Motor neuron (in vitro differentiated cells): ENCODE measurements around the gene MAPK8IP1. TPM values are rescaled to one million over a fixed set of nuclear protein-coding genes. Genes with fewer than 3 reads are reported as not detected.

ENCODE experiments used
- ATAC-seq, 8 experiments: fragments of 200-7000 bp; cut with Tn5 transposase; replicated peaks in 6 of 8; 2 replicates each; pipeline ENCODE4 v1.8.0; 2021; ENCODE audit warnings: mild to moderate bottlenecking in 8 of 8, moderate library complexity in 8 of 8
- H3K27ac ChIP-seq, 2 donors: fragments of 250-450 bp; sonication (Bioruptor Pico); 2 replicates each; pipeline ENCODE4 v1.9.0; 2021; ENCODE audit warnings: antibody characterized with exemption in 2 of 2, mild to moderate bottlenecking in 2 of 2, moderate library complexity in 1 of 2
- H3K4me1 ChIP-seq, 2 donors: fragments of 250-450 bp; sonication (Bioruptor Pico); replicated peaks in 1 of 2; 2 replicates each; pipeline ENCODE4 v1.6.1; 2021; ENCODE audit warnings: antibody characterized with exemption in 2 of 2, mild to moderate bottlenecking in 2 of 2, moderate library complexity in 1 of 2
- H3K4me3 ChIP-seq, 5 donors: fragments of 250-450 bp; sonication (Bioruptor Pico); 2 replicates each; pipeline ENCODE4 v1.9.0; 2021; ENCODE audit warnings: antibody characterized with exemption in 5 of 5, mild to moderate bottlenecking in 5 of 5, moderate library complexity in 4 of 5
- WGBS, 10 experiments: fragments of 450-650 bp; shearing (Covaris generic); methylation state at CpG; one replicate each; pipeline ENCODE4 v1.0.0; 2022; 5-methylcytosine and 5-hydroxymethylcytosine counted together
- in situ Hi-C, 9 experiments: fragments of 400-800 bp; cut with MboI; loops; one replicate each; pipeline ENCODE4 v1.15.0; 2021; ENCODE audit warnings: low sequenced_read_pairs in 9 of 9, low pct_unique_long_range_greater_than_20kb in 2 of 9; ENCODE audit not compliant: unreplicated experiment in 9 of 9
- total RNA-seq, 8 experiments: library from RNA; unstranded; fragments of 300-600 nt; gene quantifications; 2 replicates each; pipeline versions ENCODE4 v1.2.3 to v1.2.4, GENCODE V29; 2022

MAPK8IP1 gene
- total RNA-seq, 8 experiments from 2014 or later: 6.3 to 86.5 (median 38.6) TPM

DNA sequence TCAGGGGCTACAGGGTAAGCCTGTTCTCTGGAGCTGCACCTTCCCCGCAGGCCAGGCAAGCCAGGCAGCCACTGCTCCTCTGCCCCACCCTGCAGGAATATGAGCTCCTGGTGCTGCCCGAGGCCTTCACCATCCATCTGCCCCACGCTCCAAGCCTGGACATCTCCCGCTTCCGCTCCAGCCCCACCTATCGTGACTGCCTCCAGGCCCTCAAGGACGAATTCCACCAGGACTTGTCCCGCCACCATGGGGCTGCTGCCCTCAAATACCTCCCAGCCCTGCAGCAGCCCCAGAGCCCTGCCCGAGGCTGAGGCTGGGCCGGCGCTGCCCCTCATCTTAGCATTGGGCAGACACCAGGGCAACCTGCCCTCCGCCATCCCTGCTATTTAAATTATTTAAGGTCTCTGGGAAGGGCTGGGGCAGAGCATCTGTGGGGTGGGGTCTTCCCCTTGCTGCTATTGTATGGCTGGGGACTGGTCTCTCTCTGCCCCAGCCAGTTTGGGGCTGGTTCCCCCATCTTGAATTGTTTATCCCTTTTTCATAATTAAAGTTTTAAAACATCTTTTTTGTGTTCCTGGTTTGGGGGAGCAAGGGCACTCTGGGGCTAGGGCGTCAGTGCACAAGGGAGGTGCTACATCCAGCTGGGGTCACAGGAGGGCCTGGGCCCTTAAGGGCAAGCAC, 43.2 kb downstream of the MAPK8IP1 start:
- H3K4me1 ChIP-seq: peaks cover 0 to 5% of the 10 kb centered on the region in 2 donors
- H3K27ac ChIP-seq: no peak overlapping the region
- ATAC-seq: peak in 2 of 8 experiments; percentile 28 to 34
- no peak overlapping the region for H3K4me3 ChIP-seq
- in situ Hi-C loops: no loop called here
- 86 to 100% methylated on average over 1 to 5 of the region's 13 CpGs; no CpG with 5 or more reads in 8 of the 10 experiments for WGBS, 10 experiments

- H3K4me3 ChIP-seq: no peak overlapping the region
- peaks cover 0 to 5% of the 10 kb centered on the region in 2 donors for H3K4me1 ChIP-seq
- WGBS, 10 experiments: 20 to 83% (median 60%) methylated on average over 1 of the region's 10 CpGs; no CpG with 5 or more reads in 7 of the 10 experiments
- no peak overlapping the region for H3K27ac ChIP-seq
- in situ Hi-C loops: no loop called here
- ATAC-seq: peak in 2 of 8 experiments; percentile 19 to 41
Observed at GRCh38 chr11:45929486-45930030, 44.1 kb downstream of the MAPK8IP1 start.

GRCh38 chr11:45930031-45930794, 44.8 kb downstream of the MAPK8IP1 start:
- WGBS, 10 experiments: 75 to 100% (median 90%) methylated on average over 1 to 5 of the region's 14 CpGs; no CpG with 5 or more reads in 4 of the 10 experiments
- H3K4me3 ChIP-seq: no peak overlapping the region
- peaks cover 0 to 5% of the 10 kb centered on the region in 2 donors for H3K4me1 ChIP-seq
- in situ Hi-C loops: no loop called here
- peak in 3 of 8 experiments; percentile 45 to 59 (median 49) for ATAC-seq
- no peak overlapping the region for H3K27ac ChIP-seq

- 60 to 100% (median 82%) methylated on average over 1 to 5 of the region's 8 CpGs; no CpG with 5 or more reads in 3 of the 10 experiments for WGBS, 10 experiments
- Histone ChIP-seq H3K4me3 (no peak overlapping the region), H3K4me1 (peaks cover 0 to under 1% of the 10 kb centered on the region in 2 donors), H3K27ac (no peak overlapping the region)
- peak in 1 of 8 experiments; percentile 38 for ATAC-seq
- in situ Hi-C loops: no loop called here
Observed at GRCh38 chr11:45930951-45931570, 45.6 kb downstream of the MAPK8IP1 start.

- Histone ChIP-seq H3K27ac (no peak overlapping the region), H3K4me3 (no peak overlapping the region), H3K4me1 (no peaks in the 10 kb centered on the region)
- WGBS, 10 experiments: 78 to 100% (median 87%) methylated on average over 2 to 4 of the region's 10 CpGs; no CpG with 5 or more reads in 5 of the 10 experiments
- ATAC-seq: no peak
- in situ Hi-C loops: no loop called here
Observed at GRCh38 chr11:45931739-45932138, 46.3 kb downstream of the MAPK8IP1 start.

GRCh38 chr11:45932217-45932616, 46.8 kb downstream of the MAPK8IP1 start:
- no peak overlapping the region for H3K4me3 ChIP-seq
- no peaks in the 10 kb centered on the region for H3K4me1 ChIP-seq
- H3K27ac ChIP-seq: no peak overlapping the region
- 83 to 100% (median 93%) methylated on average over 1 to 8 of the region's 8 CpGs; no CpG with 5 or more reads in 1 of the 10 experiments for WGBS, 10 experiments
- in situ Hi-C loops: no loop called here
- no peak for ATAC-seq

DNA sequence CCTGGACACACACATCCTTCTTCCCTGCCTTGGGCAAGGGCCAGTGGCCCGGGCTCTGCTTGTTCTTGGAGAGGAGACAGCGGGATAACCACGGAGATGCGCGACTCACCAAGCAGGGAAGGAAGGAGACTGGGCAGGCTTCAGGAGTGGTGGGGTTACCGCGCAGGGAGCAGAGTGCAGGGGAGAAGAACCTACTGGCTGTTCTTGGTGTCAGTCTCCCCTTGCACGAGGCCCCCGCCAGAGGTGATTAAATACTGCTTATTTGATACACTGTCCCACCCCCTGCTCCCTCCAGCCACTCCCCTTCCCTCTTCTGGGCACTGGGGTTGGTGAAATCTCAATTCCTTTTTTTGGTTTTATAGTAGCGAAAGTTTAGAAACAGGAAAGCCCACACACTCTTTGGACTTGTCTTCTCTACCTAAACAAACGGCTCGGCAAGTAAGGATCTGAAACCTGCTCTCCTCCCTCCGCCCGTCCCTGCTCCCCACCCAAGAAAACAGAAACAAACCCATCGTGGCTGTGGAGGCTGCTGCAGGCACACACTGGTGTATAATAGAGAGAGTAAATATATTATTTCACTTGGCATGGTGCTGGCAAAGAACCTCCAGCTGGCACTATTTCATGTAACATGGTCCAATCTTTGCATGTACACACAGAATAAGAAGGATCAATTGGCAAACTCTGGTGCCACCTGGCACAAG, 47.8 kb downstream of the MAPK8IP1 start:
- 40 to 100% (median 90%) methylated on average over 1 to 15 of the region's 15 CpGs; no CpG with 5 or more reads in 2 of the 10 experiments for WGBS, 10 experiments
- no peak for ATAC-seq
- no peaks in the 10 kb centered on the region for H3K4me1 ChIP-seq
- no peak overlapping the region for H3K4me3 ChIP-seq
- in situ Hi-C loops: no loop called here
- H3K27ac ChIP-seq: no peak overlapping the region

GRCh38 chr11:45933846-45934579, 48.6 kb downstream of the MAPK8IP1 start:
- ATAC-seq: peak in 2 of 8 experiments; percentile 6 to 23
- in situ Hi-C loops: no loop called here
- Histone ChIP-seq H3K4me3 (no peak overlapping the region), H3K4me1 (no peaks in the 10 kb centered on the region), H3K27ac (no peak overlapping the region)
- 80 to 100% (median 100%) methylated on average over 1 to 4 of the region's 21 CpGs; no CpG with 5 or more reads in 3 of the 10 experiments for WGBS, 10 experiments

DNA sequence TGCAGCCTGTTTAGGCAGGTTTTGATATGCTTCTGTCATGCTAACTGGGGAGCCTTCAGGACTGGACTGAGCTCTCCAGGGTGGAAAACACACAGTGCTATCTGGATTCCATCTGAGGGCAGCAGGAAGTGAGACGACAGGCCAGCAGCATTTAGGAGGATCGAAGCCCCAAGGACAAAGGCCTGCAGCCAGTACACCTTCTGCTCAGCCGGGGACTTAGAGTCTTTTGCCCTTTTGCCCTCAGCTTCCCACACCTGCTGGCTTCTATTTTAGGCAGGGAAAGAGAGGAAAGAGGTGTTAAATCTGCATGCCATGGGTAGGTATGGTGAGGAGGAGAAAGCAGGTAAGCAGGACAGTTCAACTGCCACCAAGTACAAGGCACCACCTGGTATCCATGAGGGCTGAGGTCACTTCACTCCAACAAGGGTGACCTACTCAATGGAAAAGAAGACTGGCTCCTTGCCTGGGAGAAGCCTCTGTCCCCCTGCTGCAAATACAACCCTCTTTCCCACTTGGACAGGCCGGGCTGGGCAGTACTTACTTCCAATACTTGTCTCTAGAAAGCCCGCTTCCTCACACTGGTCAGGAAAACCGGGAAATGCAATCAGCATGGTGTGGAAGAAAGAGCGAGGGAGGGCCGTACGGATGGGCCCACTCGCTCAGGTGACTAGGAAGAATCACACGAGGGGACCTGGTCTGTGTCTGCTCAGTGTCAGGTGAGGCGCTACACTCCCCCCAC, 49.3 kb downstream of the MAPK8IP1 start:
- in situ Hi-C loops: no loop called here
- Histone ChIP-seq H3K4me3 (no peak overlapping the region), H3K4me1 (no peaks in the 10 kb centered on the region), H3K27ac (no peak overlapping the region)
- peak in 3 of 8 experiments; percentile 27 to 49 (median 41) for ATAC-seq
- WGBS, 10 experiments: 82 to 98% (median 84%) methylated on average over 2 to 9 of the region's 12 CpGs; no CpG with 5 or more reads in 5 of the 10 experiments

GRCh38 chr11:45935349-45936064, 50.1 kb downstream of the MAPK8IP1 start:
- no peak for ATAC-seq
- no peaks in the 10 kb centered on the region for H3K4me1 ChIP-seq
- 79 to 100% (median 94%) methylated on average over 1 to 8 of the region's 8 CpGs; no CpG with 5 or more reads in 1 of the 10 experiments for WGBS, 10 experiments
- in situ Hi-C loops: no loop called here
- no peak overlapping the region for H3K27ac ChIP-seq
- H3K4me3 ChIP-seq: no peak overlapping the region

DNA sequence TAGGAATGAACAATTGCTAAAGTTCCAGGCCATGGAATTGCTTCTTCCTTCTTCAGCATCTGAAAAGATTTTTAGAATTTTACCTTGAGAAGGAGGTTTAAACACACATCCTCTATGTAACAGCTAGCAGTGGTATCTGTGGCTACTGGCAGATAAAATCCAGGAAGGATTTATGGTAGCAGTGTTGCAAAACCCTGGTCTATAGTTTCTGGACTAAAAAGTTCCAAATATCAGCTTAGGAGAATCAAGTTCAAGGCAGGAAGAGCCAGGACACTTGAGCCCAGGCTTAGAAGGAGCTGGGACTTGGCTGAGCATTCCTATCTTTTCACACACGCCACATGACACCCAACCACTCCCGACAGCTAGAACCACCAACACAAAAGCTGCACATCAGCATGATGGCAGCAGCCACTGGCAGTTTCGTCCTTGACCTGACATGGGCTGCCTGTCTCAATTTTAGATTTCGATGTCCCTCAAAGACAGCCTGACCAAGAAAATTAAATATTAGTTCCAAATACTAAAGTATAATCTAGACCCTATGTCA, 51.1 kb downstream of the MAPK8IP1 start:
- Histone ChIP-seq H3K4me1 (no peaks in the 10 kb centered on the region), H3K4me3 (no peak overlapping the region), H3K27ac (no peak overlapping the region)
- in situ Hi-C loops: no loop called here
- 79 to 100% (median 90%) methylated on average over 1 to 4 of the region's 4 CpGs; no CpG with 5 or more reads in 2 of the 10 experiments for WGBS, 10 experiments
- no peak for ATAC-seq
